NCI-H1694 (cell line): Measurements from ENCODE around the gene NFKBIL1.
"Not testable (repeated sequence)": the region's sequence is repeated elsewhere in the genome, so short reads cannot be mapped to it uniquely, and the experiment has no call there.

ENCODE experiments used
- DNase-seq: peaks from one replicate; lab custom pipeline; 2025; lab: John Stamatoyannopoulos, UW

Gene NFKBIL1

DNA sequence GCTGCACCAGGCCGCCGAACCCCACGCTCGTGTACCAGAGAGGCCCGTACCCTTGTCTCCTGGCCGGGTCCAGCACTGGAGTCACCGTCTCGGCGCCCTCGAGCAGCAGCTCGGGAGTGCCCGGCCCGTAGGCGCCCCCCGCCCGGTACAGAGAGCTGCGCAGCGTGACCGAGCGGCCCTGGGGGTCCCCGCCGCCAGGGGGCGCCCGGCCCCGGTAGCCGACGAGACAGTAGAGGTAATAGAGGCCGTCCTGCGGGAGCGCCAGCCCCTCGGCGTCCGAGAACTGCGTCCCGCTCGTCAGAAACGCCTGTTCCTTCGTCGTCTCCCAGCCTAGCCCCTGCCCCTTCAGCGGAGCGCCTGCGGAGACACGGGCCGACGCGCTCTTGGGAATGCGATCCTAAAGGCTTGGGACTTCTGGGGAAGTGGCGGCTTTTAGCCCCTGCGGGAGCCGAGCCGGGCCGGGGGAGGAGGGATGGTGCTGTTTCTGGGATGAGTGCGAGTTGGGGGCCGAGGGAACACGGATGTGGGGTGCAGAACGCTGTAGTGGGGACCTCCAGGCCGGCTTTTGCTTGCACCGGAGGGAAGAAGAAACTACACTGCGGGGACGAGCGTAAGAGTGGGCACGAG lies 33.5 kb downstream of the NFKBIL1 start:
- DNase-seq: peak; percentile 46

DNA sequence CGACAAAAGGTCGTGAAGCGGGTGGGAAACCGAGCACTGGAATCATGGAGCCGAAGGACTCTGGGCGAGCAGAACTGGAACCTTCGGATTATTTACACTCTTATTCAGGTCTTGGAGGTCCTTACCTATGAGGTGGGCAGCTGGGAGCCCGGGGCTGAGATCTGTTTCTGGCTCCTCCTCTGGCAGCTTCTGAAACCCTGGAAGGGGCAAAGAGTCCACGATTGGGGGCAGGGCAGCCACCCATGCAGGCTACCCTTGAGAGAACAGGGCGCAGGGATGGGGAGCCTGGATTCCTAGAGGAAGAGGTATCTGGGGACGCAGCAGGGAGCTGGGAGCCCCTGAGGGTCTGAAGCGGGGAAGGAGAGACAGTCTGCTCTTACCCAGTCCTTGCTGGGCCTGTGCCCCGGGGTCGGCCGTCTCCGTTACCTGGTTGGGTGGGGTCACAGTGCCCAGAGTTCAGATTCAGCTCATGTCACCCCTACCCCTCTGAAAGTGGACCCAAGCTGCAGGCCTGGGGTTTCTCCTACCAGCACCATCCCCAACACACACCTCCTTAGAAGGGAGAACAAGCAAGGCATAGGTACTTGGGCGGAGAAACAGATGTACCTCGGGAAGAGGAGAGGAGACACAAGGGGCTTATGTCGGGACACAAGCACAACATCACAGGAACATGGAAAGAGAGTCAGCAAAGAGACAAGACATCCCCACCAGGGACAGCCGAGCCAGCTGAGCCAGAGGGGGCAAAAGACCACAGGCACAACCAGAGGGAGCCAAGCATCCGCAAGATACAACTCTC lies 34.2 kb downstream of the NFKBIL1 start:
- DNase-seq: no peak

DNA sequence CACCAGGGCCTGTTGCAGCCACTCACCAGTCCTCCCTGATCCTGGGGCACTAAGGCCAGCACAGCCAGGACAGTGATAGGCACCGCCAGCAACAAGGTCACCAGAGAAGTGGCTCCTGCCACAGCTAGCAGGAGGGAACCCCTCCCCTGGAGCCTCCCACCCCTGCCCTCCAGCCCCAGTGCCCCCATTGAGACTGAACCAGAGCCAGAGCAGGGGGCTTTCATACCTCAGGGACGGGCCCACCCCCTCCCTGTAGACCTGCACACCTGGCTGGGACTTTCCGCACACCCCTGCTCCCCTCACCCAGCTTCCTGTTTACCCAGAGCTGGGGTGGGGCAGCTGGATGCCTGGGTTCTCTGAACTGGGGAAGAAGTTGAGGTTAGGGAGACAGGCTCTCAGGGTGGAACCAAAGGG lies 34.8 kb downstream of the NFKBIL1 start, which contains the start of gene LTB:
Gene LTB (minus strand): TSS at position 195 of the 414 bp plus-strand sequence. CDS start 7 bp downstream, at position 188.
- no peak for DNase-seq

GRCh38 chr6:31585491-31585890 lies 38.1 kb downstream of the NFKBIL1 start:
- peak; percentile 2 for DNase-seq

DNA sequence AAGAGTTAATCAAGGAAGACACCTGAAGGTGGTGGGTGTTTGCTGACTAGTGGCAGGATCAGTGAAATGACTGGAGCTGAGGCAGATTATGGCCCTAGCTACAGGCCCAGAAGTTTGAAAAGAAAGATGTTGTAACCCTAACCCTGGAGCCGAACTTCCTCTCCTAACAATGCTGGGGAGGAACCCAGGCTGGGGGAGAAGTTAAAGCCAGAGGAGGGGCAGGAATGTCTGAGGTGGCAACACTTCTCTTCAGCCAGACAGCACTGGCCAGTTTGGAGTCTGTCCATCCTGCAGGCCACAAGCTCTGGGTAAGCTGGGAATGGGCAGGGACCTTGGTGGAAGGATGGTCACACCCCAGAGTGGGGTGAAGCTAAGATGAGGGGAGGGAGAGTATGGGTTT lies 38.6 kb downstream of the NFKBIL1 start, which contains the start of gene LST1:
Gene LST1 (plus strand): TSS at position 270 of the 400 bp plus-strand sequence. CDS start 1,023 bp downstream, outside the sequence.
- DNase-seq: no peak

GRCh38 chr6:31586599-31587281 lies 39.3 kb downstream of the NFKBIL1 start:
- no peak for DNase-seq

GRCh38 chr6:31587791-31588777 lies 40.7 kb downstream of the NFKBIL1 start:
- DNase-seq: no peak

DNA sequence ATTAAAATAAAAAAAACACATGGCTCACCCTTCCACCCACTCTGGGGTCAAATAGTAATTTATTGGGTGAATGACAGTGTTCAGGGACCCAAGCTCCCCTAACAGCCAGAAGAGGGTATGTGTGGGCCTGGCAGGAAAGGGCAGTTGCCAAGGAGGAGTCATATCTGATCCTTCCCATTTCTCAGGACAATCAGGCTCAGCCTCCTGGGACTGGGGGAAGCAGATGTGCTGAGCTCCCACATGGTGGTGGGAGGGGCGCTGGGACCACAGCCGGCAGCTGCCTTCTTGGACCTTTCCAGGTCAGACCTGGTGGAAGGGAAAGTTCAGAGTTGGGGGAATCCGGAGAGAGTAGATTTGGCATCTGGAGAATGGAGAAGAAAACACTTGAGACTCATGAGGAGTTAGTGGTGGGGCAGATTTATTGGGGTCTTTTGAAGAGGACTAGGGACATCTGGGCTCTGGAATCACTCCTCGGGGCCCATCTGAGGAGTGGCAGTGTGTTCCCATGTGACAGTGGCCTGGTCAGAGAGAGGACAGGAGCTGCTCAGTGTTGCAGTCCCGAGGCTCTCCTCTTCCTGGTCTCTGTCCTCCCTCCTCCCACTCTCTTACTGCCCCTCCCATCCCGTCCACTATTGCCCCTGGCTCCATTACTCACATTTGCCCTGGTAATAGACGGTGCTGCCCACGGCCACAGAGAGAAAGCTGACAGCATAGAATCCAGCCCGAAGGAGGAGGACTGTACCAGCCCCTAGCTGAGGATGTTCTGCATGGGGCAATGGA lies 41.7 kb downstream of the NFKBIL1 start:
- DNase-seq: no peak

DNA sequence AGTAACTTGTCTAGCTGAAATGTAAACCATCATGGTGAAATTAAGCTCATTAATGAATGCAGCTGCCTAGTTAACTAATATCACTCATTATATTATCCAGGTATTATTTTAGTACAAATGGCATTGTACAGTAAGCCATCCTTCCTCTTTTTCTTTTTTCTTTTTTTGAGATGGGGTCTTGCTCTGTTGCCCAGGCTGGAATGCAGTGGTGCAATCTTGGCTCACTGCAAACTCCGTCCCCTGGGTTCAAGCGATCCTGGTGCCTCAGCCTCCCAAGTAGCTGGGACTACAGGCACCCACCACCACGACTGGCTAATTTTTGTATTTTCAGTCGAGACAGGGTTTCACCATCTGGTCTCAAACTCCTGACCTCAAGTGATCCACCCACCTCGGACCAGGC lies 43.3 kb downstream of the NFKBIL1 start:
- not testable (repeated sequence) for DNase-seq

- no peak for DNase-seq
Observed at GRCh38 chr6:31592396-31592771, 45.0 kb downstream of the NFKBIL1 start.

DNA sequence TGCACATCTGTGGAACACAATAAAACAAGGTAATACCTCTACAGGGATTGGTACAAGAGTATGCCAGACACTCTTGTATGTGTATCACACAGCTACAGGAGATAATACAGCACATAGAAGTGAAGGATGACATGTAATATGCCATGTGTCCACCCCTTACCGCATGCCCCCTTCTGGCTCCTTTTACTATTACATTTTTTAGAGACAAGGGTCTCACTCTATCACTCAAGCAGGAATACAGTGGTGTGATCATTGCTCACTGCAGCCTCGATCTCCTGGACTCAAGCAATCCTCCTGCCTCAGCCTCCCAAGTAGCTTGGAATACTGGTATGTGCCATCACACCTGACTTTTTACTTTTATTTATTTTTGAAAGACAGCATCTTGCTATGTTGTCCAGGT lies 49.6 kb downstream of the NFKBIL1 start:
- peak; percentile 49 for DNase-seq

DNA sequence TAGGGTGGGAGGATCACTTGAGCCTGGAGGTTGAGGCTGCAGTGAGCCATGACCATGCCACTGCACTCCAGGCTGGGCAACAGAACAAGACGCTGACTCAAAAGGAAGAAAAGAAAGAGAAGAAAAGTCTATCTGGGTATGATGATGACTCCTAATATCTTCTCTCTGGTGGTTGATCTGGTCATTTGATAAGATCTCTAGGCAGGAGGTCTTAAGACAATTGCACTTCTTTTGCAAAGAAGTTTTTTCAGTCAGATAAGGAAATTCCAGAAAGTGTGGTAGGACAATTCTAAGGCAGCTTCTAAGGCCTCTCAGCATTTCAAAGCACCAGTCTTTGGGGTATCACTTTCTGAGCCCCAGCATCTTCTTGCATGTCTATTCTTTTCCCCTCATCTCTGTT lies 59.9 kb downstream of the NFKBIL1 start:
- no peak for DNase-seq
